Endothelial cell of umbilical vein (primary cell): ENCODE data around the gene SNCB. TPM values are rescaled to one million over a fixed set of nuclear protein-coding genes. Genes with fewer than 3 reads are reported as not detected.

Source experiments
- BruUV-seq: library from RNA; stranded (reverse); fragments of 400-500 nt; replicated peaks from 2 replicates; lab custom pipeline; 2021; lab: Mats Ljungman, UMichigan
- CTCF ChIA-PET: fragments of 300-600, 350-600 bp; sonication (Branson Sonifier 250); formaldehyde crosslinking; loops from one replicate; lab custom pipeline; 2021; ENCODE audit warnings: antibody characterized with exemption, inconsistent platforms; lab: Charles Lee
- POLR2A ChIA-PET: fragments of 300-600, 350-600 bp; sonication (Branson Sonifier 250); formaldehyde crosslinking; loops from one replicate; lab custom pipeline; 2021; ENCODE audit warnings: antibody characterized with exemption, inconsistent platforms; lab: Charles Lee
- DNase-seq: peaks from one replicate; pipeline ENCODE4 v3.0.0-alpha.2; 2011; ENCODE audit warnings: low read depth, low spot score
- FAIRE-seq: peaks from 2 replicates; lab custom pipeline; 2011; peaks lifted over from hg19 to GRCh38; lab: Jason Lieb, UNC
- H2AFZ ChIP-seq: 2 replicates; pipeline ENCODE4 v1.6.0; 2012; ENCODE audit warnings: low read depth, low read length, control low read depth, inconsistent platforms
- H3K27ac ChIP-seq: 2 replicates; pipeline ENCODE4 v1.5.1; 2011; ENCODE audit warnings: low read depth, mild to moderate bottlenecking, control low read depth, low read length, moderate library complexity; ENCODE audit not compliant: insufficient read depth
- H3K27me3 ChIP-seq, 2 experiments: 2 replicates each; pipeline versions ENCODE4 v1.6.0 to v1.6.1; 2011; ENCODE audit warnings: low read length in 2 of 2, mixed read lengths in 1 of 2; ENCODE audit not compliant: control insufficient read depth in 2 of 2, insufficient read depth in 2 of 2
- H3K36me3 ChIP-seq, 2 experiments: 2 replicates in 1 of 2; 3 replicates in 1 of 2; pipeline ENCODE4 v1.5.1; 2011; ENCODE audit warnings: low read length in 2 of 2, mild to moderate bottlenecking in 1 of 2, moderate library complexity in 1 of 2; ENCODE audit not compliant: control insufficient read depth in 2 of 2, insufficient read depth in 2 of 2; ENCODE audit errors: extremely low read depth in 1 of 2
- H3K4me1 ChIP-seq: 3 replicates; pipeline ENCODE4 v1.5.1; 2011; ENCODE audit warnings: mild to moderate bottlenecking, low read length; ENCODE audit not compliant: control insufficient read depth, insufficient read depth; ENCODE audit errors: extremely low read depth
- H3K4me2 ChIP-seq: 2 replicates; pipeline ENCODE4 v1.6.1; 2011; ENCODE audit warnings: low read length, control low read depth, mixed read lengths; ENCODE audit not compliant: insufficient read depth
- H3K4me3 ChIP-seq, 3 experiments: fragments of 200-600 bp in 1 of 3; sonication (generic), shearing (Covaris generic) in 1 of 3; replicated peaks in 1 of 3; 2 replicates each; pipeline ENCODE4 v1.5.1; 2011 to 2016; ENCODE audit warnings: control low read depth in 3 of 3, low read length in 3 of 3, mild to moderate bottlenecking in 2 of 3, inconsistent platforms in 1 of 3, low read depth in 1 of 3, moderate library complexity in 1 of 3; ENCODE audit not compliant: insufficient read depth in 1 of 3
- H3K79me2 ChIP-seq: 2 replicates; pipeline ENCODE4 v1.6.0; 2012; ENCODE audit warnings: low read length, inconsistent platforms; ENCODE audit not compliant: control insufficient read depth, insufficient read depth
- H3K9ac ChIP-seq: replicated peaks from 2 replicates; pipeline ENCODE3; 2011; ENCODE audit warnings: low read length, control low read depth; ENCODE audit not compliant: insufficient read depth; ENCODE audit errors: extremely low read depth
- H3K9me1 ChIP-seq: replicated peaks from 3 replicates; pipeline ENCODE4 v1.6.0; 2011; ENCODE audit warnings: mild to moderate bottlenecking, low read length; ENCODE audit not compliant: control insufficient read depth, insufficient read depth; ENCODE audit errors: extremely low read depth
- H3K9me3 ChIP-seq: replicated peaks from 2 replicates; pipeline ENCODE4 v1.5.1; 2012; ENCODE audit warnings: low read length, inconsistent platforms; ENCODE audit not compliant: control insufficient read depth, insufficient read depth
- H4K20me1 ChIP-seq: replicated peaks from 2 replicates; pipeline ENCODE3; 2011; ENCODE audit warnings: mild to moderate bottlenecking, low read length; ENCODE audit not compliant: control insufficient read depth, insufficient read depth; ENCODE audit errors: extremely low read depth
- EZH2 ChIP-seq: IDR thresholded peaks from 2 replicates; pipeline ENCODE4 v1.6.1; 2012; ENCODE audit warnings: borderline replicate concordance, low read depth, mild to moderate bottlenecking, moderate library complexity, low read length, inconsistent platforms; ENCODE audit not compliant: severe bottlenecking
- FOS ChIP-seq: IDR thresholded peaks from 2 replicates; pipeline ENCODE4 v1.6.1; 2011; ENCODE audit warnings: mild to moderate bottlenecking, low read length, moderate library complexity, borderline replicate concordance; ENCODE audit not compliant: insufficient read depth
- GATA2 ChIP-seq: IDR thresholded peaks from 2 replicates; pipeline ENCODE4 v1.7.0; 2011; ENCODE audit warnings: low read depth, mild to moderate bottlenecking, moderate library complexity, mixed read lengths, low read length; ENCODE audit not compliant: insufficient read length, insufficient read depth
- JUN ChIP-seq: IDR thresholded peaks from 2 replicates; pipeline ENCODE4 v1.6.1; 2011; ENCODE audit warnings: borderline replicate concordance, low read depth; ENCODE audit not compliant: insufficient read length, insufficient read depth
- MAX ChIP-seq: IDR thresholded peaks from 2 replicates; pipeline ENCODE4 v1.6.1; 2011; ENCODE audit not compliant: insufficient read depth, insufficient read length
- MYC ChIP-seq: IDR thresholded peaks from one replicate; pipeline ENCODE4 v1.6.1; 2011; ENCODE audit warnings: mild to moderate bottlenecking, low read depth, low read length
- POLR2A ChIP-seq: IDR thresholded peaks from 2 replicates; pipeline ENCODE4 v1.6.1; 2012; ENCODE audit warnings: low read depth, mild to moderate bottlenecking, control low read depth, low read length
- POLR2AphosphoS5 ChIP-seq: IDR thresholded peaks from 2 replicates; pipeline ENCODE4 v1.6.1; 2012; ENCODE audit warnings: low read depth, mild to moderate bottlenecking, control low read depth, low read length, moderate library complexity; ENCODE audit not compliant: insufficient read depth
- dilution Hi-C: fragments of 300-500 bp; cut with MboI; formaldehyde crosslinking; loops from one replicate; pipeline ENCODE4 v1.15.0; 2019; ENCODE audit warnings: low sequenced_read_pairs; ENCODE audit not compliant: extremely low pct_ligation_motif_present
- intact Hi-C: fragments of 100-400 bp; cut with micrococcal nuclease; formaldehyde crosslinking; loops from one replicate; pipeline ENCODE4 v1.10.0; 2022
- polyA plus RNA-seq, 4 experiments: library from polyadenylated mRNA; depleted of rRNA in 3 of 4; stranded (reverse) in 3 of 4; unstranded in 1 of 4; fragments of >200 nt; gene quantifications; 2 replicates each; pipeline versions ENCODE4 v1.2.1 to v1.2.3, GENCODE V29; 2011 to 2012; ENCODE audit warnings: missing spikeins in 1 of 4
- total RNA-seq: library from RNA; stranded (reverse); gene quantifications from 2 replicates; pipeline ENCODE4 v1.2.3, GENCODE V29; 2021
- TF ChIP-seq, protein P1 (sequence below), 2 donors: IDR thresholded peaks; 1 replicate in 1 of 2; 2 replicates in 1 of 2; pipeline ENCODE4 v1.5.1; 2011; ENCODE audit warnings: low read length in 2 of 2, mild to moderate bottlenecking in 2 of 2, moderate library complexity in 2 of 2, control low read depth in 1 of 2, inconsistent platforms in 1 of 2, low read depth in 1 of 2; ENCODE audit not compliant: insufficient read depth in 1 of 2; ENCODE audit errors: extremely low read depth in 1 of 2

The SNCB gene
- total and polyA plus RNA-seq, 2 donors (not counting 3 experiments of a cell fraction or from before 2014, with no cell fraction given): 0.08 TPM; not detected in 1

GRCh38 chr5:176652136-176652535 lies 21.8 kb upstream of the SNCB start:
- no TSS peak for BruUV-seq
- no peak overlapping the region for H2AFZ ChIP-seq

More at GRCh38 chr5:176652136-176652535, 21.8 kb upstream of the SNCB start:
- H4K20me1 ChIP-seq: no peaks in the 10 kb centered on the region
- H3K4me3 ChIP-seq: no peak overlapping the region
- no peak overlapping the region for H3K9ac ChIP-seq
- no peak for FAIRE-seq
- peaks cover 9% of the 10 kb centered on the region for H3K79me2 ChIP-seq
- dilution Hi-C loops: no loop called here
- peaks cover 5 to 16% of the 10 kb centered on the region in 2 experiments for H3K36me3 ChIP-seq
- H3K4me2 ChIP-seq: no peak overlapping the region
- peaks cover 8% of the 10 kb centered on the region for H3K4me1 ChIP-seq
- no peak overlapping the region for H3K27ac ChIP-seq
- no peaks in the 10 kb centered on the region for H3K27me3 ChIP-seq
- ChIA-PET POLR2A (no interaction called here), CTCF (interaction anchor here (2.6 kb wide), 1 partner anchor 8 kb away, joined by 18 read pairs; no protein-coding TSS in a partner anchor)
- intact Hi-C loops: loop anchor here (5.0 kb wide), 1 partner anchor 660 kb away; the partner anchor contains the start of gene MXD3
- no peak for TF ChIP-seq EZH2
- no peak for TF ChIP-seq GATA2
- TF ChIP-seq MYC: no peak
- no peak for TF ChIP-seq JUN
- no peak for TF ChIP-seq POLR2AphosphoS5
- no peak for TF ChIP-seq MAX
- TF ChIP-seq POLR2A: no peak
- TF ChIP-seq, protein P1, sequence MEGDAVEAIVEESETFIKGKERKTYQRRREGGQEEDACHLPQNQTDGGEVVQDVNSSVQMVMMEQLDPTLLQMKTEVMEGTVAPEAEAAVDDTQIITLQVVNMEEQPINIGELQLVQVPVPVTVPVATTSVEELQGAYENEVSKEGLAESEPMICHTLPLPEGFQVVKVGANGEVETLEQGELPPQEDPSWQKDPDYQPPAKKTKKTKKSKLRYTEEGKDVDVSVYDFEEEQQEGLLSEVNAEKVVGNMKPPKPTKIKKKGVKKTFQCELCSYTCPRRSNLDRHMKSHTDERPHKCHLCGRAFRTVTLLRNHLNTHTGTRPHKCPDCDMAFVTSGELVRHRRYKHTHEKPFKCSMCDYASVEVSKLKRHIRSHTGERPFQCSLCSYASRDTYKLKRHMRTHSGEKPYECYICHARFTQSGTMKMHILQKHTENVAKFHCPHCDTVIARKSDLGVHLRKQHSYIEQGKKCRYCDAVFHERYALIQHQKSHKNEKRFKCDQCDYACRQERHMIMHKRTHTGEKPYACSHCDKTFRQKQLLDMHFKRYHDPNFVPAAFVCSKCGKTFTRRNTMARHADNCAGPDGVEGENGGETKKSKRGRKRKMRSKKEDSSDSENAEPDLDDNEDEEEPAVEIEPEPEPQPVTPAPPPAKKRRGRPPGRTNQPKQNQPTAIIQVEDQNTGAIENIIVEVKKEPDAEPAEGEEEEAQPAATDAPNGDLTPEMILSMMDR (IDR thresholded peaks at IDR 0.05; ENCODE audit: extremely low read depth in 1 of 2, insufficient read depth in 1 of 2, low read depth in 1 of 2, low read length in 2 of 2): no peak
- TF ChIP-seq FOS: no peak
- H3K9me3 ChIP-seq: no peaks in the 10 kb centered on the region
- DNase-seq: no peak
- H3K9me1 ChIP-seq: no peaks in the 10 kb centered on the region
